Stimulated activated CD4-positive, alpha-beta T cell treated with anti-CD3 and anti-CD28 coated beads, Interleukin-15, amount 100 ng/mL, for 48 hours (primary cell): ENCODE measurements around the gene KRT2.

Source experiments
- DNase-seq, 2 donors: peaks; one replicate each; pipeline ENCODE4 v3.0.0-alpha.2; 2020; ENCODE audit warnings: low read depth in 2 of 2

The KRT2 gene

GRCh38 chr12:52637299-52637698 lies 14.7 kb downstream of the KRT2 start:
- no peak for DNase-seq

GRCh38 chr12:52636592-52637258 lies 15.3 kb downstream of the KRT2 start:
- no peak for DNase-seq

- no peak for DNase-seq
These were observed 15.8 kb downstream of the KRT2 start for GRCh38 chr12:52636189-52636588.

GRCh38 chr12:52634266-52635056 lies 17.6 kb downstream of the KRT2 start:
- DNase-seq = no peak

- DNase-seq = no peak
These were observed 18.6 kb downstream of the KRT2 start for GRCh38 chr12:52633383-52633782.

- no peak for DNase-seq
These were observed 19.4 kb downstream of the KRT2 start for GRCh38 chr12:52632656-52633055.

GRCh38 chr12:52631676-52632459 lies 20.1 kb downstream of the KRT2 start:
- no peak for DNase-seq

- DNase-seq = no peak
These were observed 20.7 kb downstream of the KRT2 start for GRCh38 chr12:52631264-52631663.

GRCh38 chr12:52630599-52631200 lies 21.3 kb downstream of the KRT2 start:
- no peak for DNase-seq

GRCh38 chr12:52630008-52630500 lies 22.0 kb downstream of the KRT2 start:
- no peak for DNase-seq

- DNase-seq = no peak
These were observed 22.6 kb downstream of the KRT2 start for GRCh38 chr12:52629281-52630007.

- no peak for DNase-seq
These were observed 23.2 kb downstream of the KRT2 start for GRCh38 chr12:52628841-52629240.

GRCh38 chr12:52628111-52628507 lies 23.9 kb downstream of the KRT2 start:
- no peak for DNase-seq

GRCh38 chr12:52627395-52628110 lies 24.5 kb downstream of the KRT2 start:
- no peak for DNase-seq

- no peak for DNase-seq
These were observed 29.7 kb downstream of the KRT2 start for GRCh38 chr12:52622349-52622748.

GRCh38 chr12:52618866-52619265 lies 33.1 kb downstream of the KRT2 start:
- no peak for DNase-seq

GRCh38 chr12:52618216-52618615 lies 33.8 kb downstream of the KRT2 start, which contains the start of gene KRT73:
Gene KRT73 (minus strand): TSS chr12:52618559. CDS start chr12:52618524, 35 bp downstream.
- no peak for DNase-seq

GRCh38 chr12:52617403-52617785 lies 34.6 kb downstream of the KRT2 start:
- no peak for DNase-seq

GRCh38 chr12:52616680-52617402 lies 35.2 kb downstream of the KRT2 start:
- DNase-seq = no peak

GRCh38 chr12:52615912-52616311 lies 36.1 kb downstream of the KRT2 start:
- no peak for DNase-seq
